SK-MEL-5 (cell line): ENCODE measurements around the gene KIAA0753. TPM values are rescaled to one million over a fixed set of nuclear protein-coding genes. Genes with fewer than 3 reads are reported as not detected.
"Not testable (repeated sequence)": the region's sequence is repeated elsewhere in the genome, so short reads cannot be mapped to it uniquely, and the experiment has no call there.

Source experiments
- DNase-seq: peaks from one replicate; pipeline ENCODE4 v3.0.0-alpha.2; 2016; ENCODE audit warnings: low read depth, low spot score
- in situ Hi-C: cut with HindIII; loops from 2 replicates; pipeline ENCODE4 v1.10.0; 2016; ENCODE audit warnings: low sequenced_read_pairs, high pct_unique_total_duplicates, low pct_unique_long_range_greater_than_20kb
- total RNA-seq: library from RNA; depleted of rRNA; stranded (reverse); fragments of >200 nt; shearing (Covaris generic); gene quantifications from 2 replicates; pipeline ENCODE4 v1.2.3, GENCODE V29; 2014

The KIAA0753 gene
- total RNA-seq, 1 experiment from 2014 or later, result 14.9 TPM

DNA sequence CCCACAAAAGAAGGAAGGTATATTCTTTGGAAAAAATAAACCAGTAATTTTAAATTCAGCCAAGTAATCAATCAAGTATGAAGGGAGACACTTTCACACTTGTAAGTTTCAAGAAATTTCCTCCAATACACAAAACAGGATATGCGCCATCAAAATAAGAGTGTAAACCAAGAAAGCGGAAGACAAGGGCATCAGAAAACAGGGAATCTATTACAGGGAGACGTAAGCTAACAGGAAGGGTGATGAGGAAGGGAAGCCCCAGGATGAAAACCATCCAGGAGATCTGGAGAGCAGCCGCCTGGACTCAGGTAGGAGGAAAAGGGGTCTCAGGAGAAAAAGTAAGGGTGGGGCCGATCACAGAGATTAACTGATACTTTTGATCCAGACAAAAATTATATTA, 52.3 kb downstream of the KIAA0753 start:
- in situ Hi-C loops, result no loop called here

DNA sequence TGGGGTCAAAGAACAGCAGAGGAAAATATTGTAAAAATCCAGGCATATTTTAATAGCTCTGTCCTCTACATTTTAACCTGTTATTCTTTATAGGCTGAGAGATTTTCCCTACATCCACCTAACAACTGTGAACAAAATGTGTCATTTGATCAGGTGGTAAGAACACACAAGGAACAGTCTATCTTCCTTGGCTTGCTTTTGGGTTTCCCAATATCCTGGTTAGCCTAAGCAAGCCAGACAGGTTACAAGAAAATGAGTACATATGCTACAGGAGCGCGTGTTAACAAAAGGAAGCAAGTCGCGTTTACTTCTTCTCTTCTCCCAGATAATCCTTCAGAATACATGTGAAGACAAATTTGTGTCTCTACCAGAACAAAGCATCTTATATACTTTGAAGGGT, 53.2 kb downstream of the KIAA0753 start:
- in situ Hi-C loops, result no loop called here

More for the DNA sequence above, 52.3 kb downstream of the KIAA0753 start:
- DNase-seq, result no peak

DNA sequence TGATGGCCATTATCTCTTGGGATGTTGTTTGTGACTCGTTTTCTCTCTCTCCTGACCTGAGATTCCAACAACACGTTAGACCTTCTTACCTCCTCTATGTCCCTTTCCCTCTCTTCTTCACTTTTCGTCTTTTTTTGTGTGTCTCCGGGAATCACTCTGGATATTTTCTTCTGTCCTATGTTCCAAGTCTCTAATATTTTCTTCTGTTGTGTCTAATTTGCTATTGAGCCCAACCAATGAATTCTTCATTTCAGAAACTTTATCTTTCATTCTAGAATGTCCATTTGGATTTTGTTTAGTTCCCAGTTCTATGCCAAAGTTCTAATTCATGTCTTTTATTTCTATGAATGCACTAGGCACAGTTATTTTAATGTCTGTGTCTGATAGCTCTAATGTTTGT, 57.1 kb downstream of the KIAA0753 start:
- no peak for DNase-seq
- in situ Hi-C loops, result no loop called here

More for the DNA sequence above, 53.2 kb downstream of the KIAA0753 start:
- DNase-seq, result no peak

DNA sequence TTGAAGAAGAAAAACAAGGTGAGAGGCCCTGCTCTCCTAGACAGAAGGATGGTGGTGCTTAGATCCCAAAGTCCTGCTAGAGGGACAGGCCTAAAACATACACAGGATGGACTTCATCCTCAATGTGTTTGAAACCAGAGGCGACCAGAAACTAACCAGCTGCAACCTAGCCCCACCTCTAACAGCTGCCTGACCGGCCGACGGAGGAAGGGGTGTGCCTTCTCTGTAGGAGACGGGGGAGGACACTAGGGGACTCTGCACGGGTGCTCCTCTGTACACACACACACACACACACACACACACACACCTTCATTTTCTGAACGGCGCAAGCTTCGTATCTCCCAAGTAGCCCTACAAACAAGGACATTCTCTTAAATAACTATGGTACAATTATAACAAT, 59.9 kb downstream of the KIAA0753 start:
- in situ Hi-C loops, result no loop called here
- no peak for DNase-seq

DNA sequence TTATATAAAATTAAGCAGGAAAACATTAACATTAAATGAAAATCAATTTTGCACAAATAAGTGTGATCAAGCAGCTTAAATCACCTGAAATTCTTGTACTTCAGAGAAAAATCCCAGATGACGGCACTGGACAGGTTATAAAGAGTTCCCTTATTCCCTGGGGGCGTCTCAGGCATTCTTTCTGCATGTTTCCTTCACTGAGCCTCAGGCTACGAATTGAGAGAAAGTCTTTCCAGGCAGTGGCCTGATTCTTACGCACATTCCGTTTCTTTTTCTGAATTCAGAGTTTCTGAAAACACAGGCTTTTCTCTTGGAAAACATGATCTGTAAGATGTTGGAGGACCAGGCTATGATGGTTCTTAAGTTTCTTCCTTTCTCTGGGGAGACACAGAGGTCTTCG, 62.0 kb downstream of the KIAA0753 start:
- in situ Hi-C loops, result no loop called here
- DNase-seq, result no peak

DNA sequence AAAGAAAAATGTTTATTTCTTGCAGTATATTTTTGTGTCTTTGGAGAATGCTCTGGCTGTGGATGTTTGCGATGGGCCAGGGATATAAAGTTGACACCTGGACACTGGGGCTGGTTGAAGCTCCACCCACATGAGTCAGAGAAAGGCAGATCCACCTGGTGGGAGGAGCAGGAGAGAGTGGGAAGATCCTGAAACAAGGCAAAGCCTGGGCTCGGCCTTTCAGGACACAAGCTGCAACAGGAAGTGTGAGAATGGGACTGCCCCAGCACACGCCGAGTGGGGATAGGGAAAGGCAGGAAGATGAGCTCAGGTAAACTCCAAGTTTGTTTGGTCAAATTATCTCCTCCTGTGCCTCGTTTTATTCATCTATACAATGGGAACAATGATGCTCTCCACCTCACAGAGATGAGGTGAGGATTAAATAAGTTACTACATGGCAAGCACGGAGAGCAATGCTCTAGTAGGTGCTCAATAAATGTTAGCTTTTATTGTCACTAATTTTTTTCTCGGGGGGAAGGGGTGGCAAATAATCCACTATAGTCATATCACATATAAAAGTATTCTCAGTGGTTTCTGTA, 62.7 kb downstream of the KIAA0753 start:
- in situ Hi-C loops, result no loop called here

GRCh38 chr17:6576038-6576785, 64.3 kb downstream of the KIAA0753 start:
- in situ Hi-C loops, result no loop called here
- no peak for DNase-seq

More for the DNA sequence above, 62.7 kb downstream of the KIAA0753 start:
- no peak for DNase-seq

DNA sequence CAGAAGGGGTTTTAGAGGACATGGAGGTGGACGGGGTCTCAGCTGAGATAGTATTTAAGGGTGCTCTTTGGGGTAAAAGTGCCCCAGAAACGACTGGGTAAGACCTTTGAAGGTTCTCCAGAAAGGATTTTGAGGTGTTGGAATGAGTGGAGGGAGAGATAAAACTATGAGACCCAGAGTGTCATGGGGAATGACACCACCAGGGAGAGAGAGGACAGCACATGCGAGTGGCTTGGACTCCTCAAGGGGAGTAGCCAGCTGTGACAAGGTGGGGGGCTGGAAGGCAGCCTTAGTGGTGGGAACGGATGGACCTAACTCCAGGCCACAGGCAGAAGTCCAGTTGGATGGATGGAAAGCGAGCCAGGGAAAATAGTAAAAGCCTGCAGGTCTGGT, 64.9 kb downstream of the KIAA0753 start:
- in situ Hi-C loops, result no loop called here
- no peak for DNase-seq

GRCh38 chr17:6574687-6575595, 65.6 kb downstream of the KIAA0753 start:
- no peak for DNase-seq
- in situ Hi-C loops, result no loop called here

GRCh38 chr17:6573982-6574686, 66.4 kb downstream of the KIAA0753 start:
- no peak for DNase-seq
- in situ Hi-C loops, result no loop called here

- in situ Hi-C loops, DNase-seq: not testable (repeated sequence)
These were observed 67.0 kb downstream of the KIAA0753 start for GRCh38 chr17:6573495-6573894.

- no peak for DNase-seq
- in situ Hi-C loops, result no loop called here
These were observed 67.5 kb downstream of the KIAA0753 start for GRCh38 chr17:6572972-6573370.

- no peak for DNase-seq
- in situ Hi-C loops, result no loop called here
These were observed 69.1 kb downstream of the KIAA0753 start for GRCh38 chr17:6571452-6571781.

- in situ Hi-C loops, result no loop called here
- no peak for DNase-seq
These were observed 69.6 kb downstream of the KIAA0753 start for GRCh38 chr17:6570731-6571451.

DNA sequence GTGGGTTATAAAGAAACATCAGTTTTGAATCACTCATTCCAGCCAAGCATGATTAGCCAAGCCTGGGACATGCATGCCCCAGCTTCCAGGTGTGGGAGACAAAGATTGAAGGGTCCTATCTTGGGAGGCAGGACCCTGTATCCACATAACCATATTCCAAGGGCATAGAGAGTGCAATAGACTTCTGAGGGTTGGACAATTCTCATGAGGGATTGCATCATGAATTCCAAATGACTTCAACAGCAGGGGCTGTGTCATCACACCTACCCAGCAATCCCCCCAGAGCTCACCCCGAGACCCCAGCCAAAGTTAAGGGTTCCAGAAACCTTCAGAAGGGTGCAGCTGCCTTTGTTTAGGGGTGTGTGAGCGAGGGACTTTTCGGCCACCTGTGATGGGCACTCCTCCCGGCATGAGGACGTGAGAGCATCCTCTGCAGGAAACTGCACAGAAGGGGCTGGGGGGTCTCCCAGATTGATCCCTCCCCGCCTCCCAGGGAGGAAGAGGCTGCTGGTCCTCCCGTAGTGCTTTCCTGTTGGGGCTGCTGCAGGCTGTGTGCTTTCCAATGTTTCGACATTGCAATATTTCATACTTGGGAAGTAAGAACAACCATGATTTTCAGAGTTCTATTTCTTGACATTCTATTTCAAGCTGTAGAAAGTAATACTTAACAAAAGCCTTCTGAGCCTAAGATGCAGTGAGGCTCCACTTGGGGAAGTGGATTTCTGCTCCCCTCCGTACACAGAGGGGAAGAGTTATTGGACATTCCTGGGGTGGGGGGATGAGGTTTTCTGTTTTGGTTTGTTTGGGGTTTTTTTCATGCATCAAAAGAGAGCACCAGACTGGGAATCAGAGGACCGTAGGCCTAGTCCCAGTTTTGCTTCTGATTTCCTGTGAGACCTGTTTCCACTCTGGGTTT, 70.9 kb downstream of the KIAA0753 start:
- in situ Hi-C loops, result no loop called here
- DNase-seq, result no peak

DNA sequence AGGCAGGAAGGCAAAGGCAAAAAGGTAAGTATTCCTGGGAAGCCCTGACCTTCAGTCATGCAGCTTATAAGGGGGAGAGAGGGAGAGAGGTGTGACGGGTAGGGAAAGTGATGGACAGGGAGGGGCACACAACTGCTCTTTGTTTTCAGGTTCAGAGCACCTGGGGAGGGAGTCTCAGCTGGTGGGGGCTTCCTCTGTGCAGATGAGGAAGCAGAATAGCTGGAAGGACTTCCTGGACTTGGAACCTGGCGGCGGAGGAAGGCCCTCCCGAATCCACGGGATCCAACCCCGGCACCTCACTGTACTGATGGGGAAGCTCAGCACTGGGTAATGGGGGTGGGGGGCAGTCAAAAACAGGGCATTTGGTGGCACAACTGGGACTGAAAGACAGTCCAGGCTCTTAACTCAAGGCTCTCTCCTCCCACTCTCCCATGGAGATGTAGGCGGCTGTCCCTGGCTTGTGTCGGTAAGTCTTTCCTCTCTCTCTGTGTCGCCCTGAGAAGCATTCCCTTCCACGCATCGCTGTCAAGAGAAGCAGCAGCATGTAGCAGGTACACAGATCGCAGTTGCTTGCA, 72.2 kb downstream of the KIAA0753 start:
- no peak for DNase-seq
- in situ Hi-C loops, result no loop called here
